ENCODE data around the gene PATL1.

Gene PATL1

DNA sequence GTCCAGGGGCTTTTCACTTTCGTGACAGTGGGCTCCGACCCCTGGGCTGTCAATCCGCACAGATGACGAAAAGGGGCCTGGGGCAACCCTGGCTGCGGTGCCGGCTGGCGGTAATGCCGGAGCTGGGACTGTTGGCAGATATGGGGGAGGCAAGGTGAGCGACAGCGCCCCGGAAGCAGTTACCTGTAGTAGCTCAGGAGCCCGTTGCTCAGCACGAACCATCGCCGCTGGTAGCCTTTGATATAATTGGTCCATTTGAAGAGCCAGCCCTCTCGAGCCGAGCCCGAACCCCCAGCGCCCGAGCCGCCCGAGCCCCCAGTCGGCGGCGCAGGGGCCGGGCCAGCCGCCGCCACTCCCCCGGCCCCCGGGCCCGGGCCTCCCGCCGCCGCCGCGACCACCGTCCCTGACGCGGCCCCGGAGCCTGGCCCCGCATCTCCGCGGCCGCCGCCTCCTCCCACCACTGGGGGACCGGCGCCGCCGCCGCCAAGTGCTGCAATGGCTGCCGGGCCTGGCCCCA is 53.7 kb downstream of the PATL1 start:
- DNase-seq: peak in 45 of 56 donors; percentile 7 to 72 (median 41)

DNA sequence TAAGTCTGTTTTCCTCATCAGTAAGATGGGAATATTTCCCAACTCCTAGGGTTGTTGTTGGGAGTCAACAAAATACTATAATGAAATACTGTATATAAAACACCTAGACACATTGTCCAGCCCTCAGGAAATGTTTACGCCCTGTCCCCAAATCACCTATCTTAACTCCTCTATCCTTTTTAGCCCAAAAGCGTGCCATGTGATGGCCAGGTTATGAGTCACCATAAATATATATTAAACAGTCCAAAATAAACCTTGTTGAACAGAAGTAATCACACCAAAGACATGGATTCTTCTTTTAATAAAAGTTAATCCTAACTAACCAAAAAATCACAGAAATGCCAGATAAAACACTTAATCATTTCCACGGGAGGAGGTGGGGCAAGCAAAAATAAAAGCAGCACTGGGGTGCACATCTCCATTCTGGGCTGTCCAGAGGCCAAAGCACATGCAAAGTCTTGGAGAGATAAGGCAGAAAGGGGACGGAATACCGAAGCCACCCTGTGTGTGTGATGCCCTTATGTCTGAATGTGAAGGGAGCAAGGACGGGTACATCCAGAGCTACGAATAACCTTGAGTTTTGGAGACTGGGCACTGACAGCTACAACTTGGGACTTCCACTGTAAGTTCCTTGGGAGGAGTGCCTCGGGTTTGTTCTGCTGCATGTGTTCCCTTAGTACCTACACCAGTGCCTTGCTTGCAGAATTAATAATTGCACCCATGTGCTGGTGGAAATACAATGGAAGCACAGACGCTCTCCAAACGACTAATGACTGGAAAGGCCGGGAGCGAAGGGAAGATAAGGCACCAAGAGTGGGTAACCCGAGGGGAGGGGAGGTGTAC is 54.3 kb downstream of the PATL1 start:
- DNase-seq: peak in 1 of 56 donors; percentile 21

- no peak for DNase-seq
These were observed 57.0 kb downstream of the PATL1 start for GRCh38 chr11:59611570-59612565.

DNA sequence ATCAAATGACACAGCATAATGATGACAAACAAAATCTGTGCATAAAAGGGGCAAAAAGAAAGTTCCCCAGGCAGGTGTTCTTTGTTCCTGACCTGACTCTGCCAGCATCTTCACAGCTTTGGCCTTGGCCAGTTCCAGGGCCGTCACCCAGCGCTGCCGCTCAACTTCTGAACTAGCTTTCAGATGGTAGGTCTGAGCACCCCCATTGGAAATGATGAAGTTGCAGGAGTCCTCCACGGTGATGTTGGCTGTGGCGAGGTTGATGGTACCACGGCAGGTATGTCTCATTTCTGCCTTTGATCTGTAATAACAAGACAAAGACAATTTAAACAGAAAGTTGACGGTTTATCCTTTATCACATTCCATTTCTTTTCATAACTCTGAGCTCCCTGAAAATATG is 58.5 kb downstream of the PATL1 start:
- no peak for DNase-seq

DNA sequence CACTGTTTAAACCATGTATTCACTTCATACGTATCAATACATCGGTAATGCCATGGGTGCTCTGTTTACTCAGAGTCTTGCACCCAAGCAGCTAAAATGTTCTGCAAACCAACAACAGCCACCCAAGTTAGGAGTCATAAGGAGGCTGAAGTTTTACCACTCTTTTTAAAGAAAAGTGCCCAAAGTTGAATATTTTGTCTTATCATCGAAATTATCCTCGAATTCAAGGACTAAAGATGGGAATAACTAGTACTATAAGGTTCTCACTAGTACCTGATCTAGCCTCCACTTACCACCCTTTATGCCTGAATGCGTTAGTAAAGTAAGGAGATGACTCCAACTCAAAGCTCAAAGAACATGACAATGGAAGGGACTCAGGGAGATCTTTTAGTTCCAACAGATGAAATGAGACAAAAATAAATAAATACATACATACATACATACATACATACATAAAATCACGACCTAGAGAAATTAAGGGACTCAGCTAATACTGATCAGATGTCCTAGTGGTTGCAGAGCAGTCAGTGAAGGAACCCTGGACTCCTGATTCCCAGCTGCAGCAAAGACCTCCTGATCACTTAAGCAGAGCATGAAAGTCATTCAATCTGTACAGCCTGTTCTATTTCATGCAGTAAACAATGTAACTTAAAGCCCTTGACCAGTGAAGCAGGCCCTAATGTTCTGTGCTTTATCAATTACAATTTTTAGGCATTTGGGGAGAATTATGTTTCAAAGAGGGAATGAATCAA is 61.0 kb downstream of the PATL1 start:
- no peak for DNase-seq

DNA sequence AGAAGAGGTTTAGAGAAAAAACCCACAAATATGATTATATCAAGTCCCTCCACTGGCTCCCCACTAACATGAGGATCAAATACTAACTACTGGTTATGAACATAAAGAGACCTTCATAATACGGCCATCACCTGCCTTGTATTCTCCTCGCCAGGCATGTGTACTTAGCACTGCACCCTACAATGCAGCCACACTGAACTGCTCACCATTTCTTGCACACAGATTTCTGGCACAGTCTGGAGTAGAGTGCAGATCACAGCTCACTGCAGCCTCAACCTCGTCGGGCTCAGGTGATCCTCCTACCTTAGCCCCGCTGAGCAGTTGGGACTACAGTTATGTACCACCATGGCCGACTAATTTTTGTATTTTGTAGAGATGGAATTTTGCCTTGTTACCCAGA is 66.4 kb downstream of the PATL1 start:
- DNase-seq: no peak

- no peak for DNase-seq
These were observed 67.0 kb downstream of the PATL1 start for GRCh38 chr11:59601788-59602187.

DNA sequence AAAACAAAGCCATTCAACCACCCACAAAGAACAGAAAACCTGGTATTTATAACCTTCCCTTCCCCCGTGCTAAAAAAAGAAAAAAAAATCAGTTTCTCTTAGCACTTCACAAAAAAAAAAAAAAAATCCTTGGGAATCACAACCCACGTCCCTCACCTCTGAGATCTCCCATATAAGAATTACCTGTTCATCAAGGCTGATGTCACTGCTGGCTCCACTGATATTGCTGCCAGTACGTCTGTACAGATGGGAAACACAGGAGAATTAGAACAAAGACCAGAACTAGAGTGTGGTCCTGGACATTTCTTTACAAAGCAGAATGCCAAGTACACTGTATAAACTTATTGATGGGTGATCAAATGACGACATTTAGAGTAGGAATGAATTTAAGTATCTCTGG is 68.2 kb downstream of the PATL1 start:
- DNase-seq: peak in 1 of 56 donors; percentile 4

- DNase-seq: peak in 11 of 56 donors; percentile 2 to 21 (median 6)
These were observed 68.6 kb downstream of the PATL1 start for GRCh38 chr11:59600234-59600633.

- no peak for DNase-seq
These were observed 69.9 kb downstream of the PATL1 start for GRCh38 chr11:59598961-59599360.
